Endometrial microvascular endothelial cells (primary cell): ENCODE measurements around the gene TBC1D1. TPM values are rescaled to one million over a fixed set of nuclear protein-coding genes. Genes with fewer than 3 reads are reported as not detected.

Experiments used
- in situ Hi-C: cut with HindIII; loops from 2 replicates; pipeline ENCODE4 v1.10.0; 2017; ENCODE audit warnings: low sequenced_read_pairs, low pct_unique_long_range_greater_than_20kb; ENCODE audit errors: inconsistent ontology term
- total RNA-seq: library from RNA; depleted of rRNA; stranded (reverse); fragments of >200 nt; gene quantifications from one replicate; pipeline ENCODE4 v1.2.3, GENCODE V29; 2015; ENCODE audit errors: inconsistent ontology term

The TBC1D1 gene
- total RNA-seq, 1 donor from 2014 or later, result 194 TPM

DNA sequence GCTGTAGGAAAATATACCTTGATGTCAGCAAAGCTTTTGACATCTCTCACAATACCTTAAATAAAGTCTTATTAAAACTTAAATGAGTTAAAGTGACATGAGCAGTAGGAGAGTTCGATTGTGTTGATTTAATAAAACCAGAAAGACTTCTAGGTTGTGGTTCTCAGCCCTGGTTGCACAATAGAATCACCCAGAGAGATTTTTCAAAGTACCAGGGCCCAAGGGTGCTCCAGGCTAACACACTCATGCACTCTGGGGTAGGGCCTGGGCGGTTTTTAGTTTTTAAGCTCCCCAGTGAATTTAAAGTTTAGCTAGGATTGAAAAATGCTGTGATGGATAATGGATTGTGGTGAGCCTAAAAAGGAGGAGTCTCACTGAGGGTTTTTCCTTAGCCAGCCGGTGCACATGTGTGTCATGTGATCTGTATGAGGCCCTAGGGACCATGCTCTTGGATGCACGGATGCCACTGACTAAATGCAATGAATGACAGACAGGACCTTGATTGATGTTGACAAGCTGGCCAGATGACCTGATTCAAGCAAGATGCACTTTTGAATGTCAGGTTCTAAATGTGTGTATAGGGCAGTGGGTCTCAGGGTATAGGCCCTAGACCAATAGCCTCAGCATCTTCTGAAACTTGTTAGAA is 254.3 kb downstream of the TBC1D1 start:
- in situ Hi-C loops, result no loop called here

GRCh38 chr4:38145741-38146140 is 254.9 kb downstream of the TBC1D1 start:
- in situ Hi-C loops, result no loop called here

GRCh38 chr4:38146383-38146782 is 255.5 kb downstream of the TBC1D1 start:
- in situ Hi-C loops, result no loop called here

DNA sequence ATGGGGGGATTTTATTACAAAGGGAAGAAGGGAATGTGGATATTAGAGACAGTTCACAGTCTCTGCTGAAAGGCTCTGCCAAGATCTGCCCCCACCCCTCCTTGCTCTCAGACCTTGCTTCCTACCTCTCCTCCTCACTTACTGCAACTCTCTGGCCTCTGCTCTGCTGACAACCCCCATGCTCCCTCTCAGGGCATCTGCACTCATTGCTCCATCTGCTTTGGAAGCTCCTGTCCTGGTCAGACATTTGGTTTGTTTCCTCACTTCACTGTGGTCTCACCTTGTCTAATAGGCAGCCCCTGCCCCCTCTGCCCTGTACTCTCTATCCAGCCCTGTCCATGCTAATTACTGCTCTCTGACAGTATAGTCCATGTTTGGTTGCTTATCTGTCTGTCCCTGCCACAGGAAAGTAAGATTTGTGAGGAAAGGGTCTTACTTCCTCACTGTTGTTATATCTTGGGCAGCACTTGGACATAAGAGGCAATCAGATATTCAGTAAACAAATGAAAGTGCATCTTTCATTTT is 258.6 kb downstream of the TBC1D1 start:
- in situ Hi-C loops, result no loop called here

DNA sequence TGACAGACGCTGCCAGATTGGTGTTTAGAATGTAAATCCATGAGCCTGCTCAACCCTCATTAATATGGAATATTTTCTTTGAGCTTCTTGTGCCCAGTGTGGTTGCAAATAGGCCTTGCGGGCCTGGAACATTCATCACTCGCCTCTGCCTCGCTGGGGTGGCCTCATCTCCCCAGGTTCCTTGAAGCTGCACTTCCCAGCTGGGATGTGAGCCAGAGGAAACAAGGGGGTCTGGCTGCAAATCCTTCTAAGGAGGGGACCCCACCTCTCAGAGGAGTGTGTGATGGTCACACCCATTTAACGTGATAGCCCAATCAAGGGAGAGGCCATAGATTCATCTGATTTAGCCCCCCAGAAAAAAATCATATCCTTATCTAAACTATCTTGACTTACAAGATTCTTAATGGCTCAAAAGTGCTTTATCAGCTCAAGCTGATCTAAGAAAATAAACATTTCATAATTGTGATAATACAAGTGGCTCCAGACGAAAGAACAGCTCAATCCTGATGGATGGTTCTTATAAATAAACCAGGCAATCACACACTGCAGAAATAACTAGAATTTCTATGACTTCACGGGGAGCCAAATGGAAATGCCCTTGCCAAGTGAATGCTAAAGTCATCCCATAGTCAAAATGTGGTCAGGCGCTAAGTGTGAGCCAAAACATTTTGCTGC is 259.2 kb downstream of the TBC1D1 start:
- in situ Hi-C loops, result no loop called here

DNA sequence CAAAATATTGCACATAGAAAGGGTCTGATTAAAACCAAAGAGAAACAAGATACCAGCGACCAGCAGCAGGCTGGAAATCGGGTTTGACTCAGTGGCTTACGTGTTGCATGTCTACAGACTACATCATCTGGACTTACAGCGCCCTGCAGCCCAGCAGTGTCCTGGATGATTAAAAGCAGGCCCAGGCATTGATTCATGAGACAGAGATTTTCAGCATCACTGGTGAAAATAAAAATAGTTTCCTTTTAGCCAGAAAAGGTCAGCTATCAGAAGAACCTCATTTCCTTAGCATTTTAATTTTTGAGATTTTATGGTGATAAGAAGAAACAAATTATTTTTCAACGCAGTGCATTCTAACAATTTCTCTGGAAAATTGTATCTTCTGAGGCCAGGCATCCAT is 259.9 kb downstream of the TBC1D1 start:
- in situ Hi-C loops, result no loop called here

DNA sequence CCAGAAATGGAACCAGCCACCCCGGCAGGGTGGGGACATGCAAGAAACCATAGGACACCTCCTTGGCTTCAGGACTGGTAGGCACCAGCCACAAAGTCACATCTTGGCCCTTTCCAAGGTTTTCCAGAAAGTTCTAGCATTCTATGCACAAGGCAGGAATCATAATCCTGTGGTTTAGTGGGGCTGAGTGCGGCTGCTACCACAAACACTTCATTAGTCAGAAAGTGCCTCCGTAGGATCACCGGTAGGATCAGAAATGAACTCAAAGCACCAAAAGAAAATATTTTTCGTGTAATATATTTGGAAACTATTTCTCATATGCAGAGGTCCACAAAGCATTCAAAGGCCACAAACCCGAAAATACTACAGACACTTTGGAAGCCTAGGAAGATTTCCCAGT is 261.0 kb downstream of the TBC1D1 start:
- in situ Hi-C loops, result no loop called here

DNA sequence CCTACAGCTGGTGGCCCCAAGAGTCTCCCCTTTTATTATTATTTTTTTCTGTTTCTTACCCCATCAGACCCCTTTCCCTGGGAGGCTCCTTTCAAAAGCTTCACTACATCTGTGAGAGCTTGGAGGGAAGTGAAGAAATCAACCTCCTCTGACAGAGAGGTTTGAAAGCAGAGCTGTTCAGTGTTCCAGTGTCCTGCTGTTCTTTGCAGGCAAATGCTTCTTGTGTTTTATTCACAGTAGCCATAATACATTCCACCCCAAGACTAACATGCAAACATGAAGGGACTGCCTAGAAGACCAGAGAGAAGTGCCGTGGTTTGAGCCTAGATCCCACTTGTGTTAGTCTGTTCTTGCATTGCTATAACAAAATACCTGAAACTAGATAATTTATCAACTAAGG is 261.4 kb downstream of the TBC1D1 start:
- in situ Hi-C loops, result no loop called here

DNA sequence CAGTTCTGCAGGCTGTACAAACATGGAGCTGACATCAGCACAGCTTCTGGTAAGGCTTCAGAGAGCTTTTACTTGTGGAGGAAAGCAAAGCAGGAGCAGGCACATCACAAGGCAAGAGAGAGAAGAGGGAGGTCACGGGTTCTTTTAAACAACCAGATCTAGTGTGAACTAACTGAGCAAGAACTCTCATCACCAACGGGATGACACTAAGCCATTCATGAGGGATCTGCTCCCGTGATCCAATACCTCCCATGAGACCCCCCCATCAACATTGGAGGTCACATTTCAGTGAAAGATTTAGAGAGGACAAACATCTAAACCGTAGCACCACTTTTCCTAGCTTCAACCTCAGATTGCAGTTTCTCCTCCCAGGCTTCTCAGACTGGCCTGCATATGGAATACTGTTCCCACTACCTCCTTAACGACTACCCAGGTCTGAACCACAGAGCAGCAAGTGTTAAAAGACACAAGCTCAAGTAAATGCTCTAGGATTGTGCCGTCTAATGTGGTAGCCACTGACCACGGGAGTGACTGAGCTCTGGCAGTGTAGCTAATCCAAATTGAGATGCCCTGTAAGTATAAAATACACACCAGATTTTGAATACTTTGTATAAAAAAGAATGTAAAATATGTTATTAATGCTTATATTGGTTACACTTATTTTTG is 262.0 kb downstream of the TBC1D1 start:
- in situ Hi-C loops, result no loop called here

DNA sequence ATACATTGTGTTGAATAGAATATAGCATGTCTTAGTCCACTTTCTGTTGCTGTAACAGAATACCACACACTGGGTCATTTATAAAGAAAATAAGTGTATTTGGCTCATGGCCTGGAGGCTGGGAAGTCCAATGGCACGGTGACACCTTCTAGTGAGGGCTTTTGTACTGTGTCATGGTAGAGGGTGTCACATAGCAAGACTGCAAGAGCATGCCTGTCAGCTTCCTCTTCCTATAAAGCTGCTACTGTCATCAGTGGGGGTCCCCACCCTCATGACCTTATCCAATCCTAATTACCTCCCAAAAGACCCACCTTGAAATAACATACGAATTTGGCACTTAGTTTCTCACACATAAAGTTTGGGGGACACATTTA is 262.5 kb downstream of the TBC1D1 start:
- in situ Hi-C loops, result no loop called here

- in situ Hi-C loops, result no loop called here
These were observed 263.4 kb downstream of the TBC1D1 start for GRCh38 chr4:38154252-38154651.

DNA sequence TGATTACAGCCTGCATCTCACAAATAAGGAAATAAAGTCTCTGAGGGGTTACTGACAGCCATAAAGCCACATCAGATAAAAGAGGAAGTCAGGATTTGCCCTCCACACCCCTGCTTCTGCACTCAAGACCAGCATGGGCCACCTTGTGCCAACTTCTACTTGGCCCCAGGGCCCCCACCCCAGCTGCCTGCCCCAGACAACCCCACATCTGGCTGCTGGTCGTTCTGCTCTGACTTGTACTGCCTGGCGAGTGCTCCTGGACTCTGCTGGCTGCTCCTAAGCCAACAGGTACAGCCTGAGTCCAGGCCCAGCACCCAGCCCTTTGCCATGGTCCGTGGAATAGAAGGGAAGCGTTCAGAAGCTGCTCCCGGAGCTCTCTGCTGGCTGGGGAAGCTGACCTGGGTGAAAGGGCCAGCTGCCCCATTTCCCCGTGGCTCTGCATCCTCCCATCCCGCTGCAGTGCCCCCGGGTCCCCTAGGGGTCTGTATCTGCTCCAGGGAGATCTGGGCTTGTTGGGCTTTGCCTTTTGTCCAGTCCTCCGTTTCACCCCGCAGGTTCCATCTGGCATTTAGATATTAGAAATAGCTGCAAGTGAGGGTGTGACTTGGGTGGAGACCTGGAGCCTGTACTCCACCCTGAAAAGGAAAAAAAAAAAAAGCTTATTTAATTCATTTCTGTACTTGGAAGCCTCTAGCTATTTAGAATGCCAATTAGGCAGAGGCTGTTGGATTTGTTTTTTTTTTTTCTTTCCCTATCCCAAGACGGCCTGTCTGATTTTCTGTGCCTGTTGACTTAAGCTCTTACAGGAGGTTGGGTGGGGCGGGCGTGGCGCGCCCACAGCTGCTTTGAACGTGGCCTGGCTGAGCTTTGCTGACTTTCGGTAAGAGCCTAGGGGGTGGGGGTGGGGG is 264.1 kb downstream of the TBC1D1 start:
- in situ Hi-C loops, result no loop called here

GRCh38 chr4:38155589-38156294 is 264.9 kb downstream of the TBC1D1 start:
- in situ Hi-C loops, result no loop called here

GRCh38 chr4:38157592-38157991 is 266.7 kb downstream of the TBC1D1 start:
- in situ Hi-C loops, result no loop called here

DNA sequence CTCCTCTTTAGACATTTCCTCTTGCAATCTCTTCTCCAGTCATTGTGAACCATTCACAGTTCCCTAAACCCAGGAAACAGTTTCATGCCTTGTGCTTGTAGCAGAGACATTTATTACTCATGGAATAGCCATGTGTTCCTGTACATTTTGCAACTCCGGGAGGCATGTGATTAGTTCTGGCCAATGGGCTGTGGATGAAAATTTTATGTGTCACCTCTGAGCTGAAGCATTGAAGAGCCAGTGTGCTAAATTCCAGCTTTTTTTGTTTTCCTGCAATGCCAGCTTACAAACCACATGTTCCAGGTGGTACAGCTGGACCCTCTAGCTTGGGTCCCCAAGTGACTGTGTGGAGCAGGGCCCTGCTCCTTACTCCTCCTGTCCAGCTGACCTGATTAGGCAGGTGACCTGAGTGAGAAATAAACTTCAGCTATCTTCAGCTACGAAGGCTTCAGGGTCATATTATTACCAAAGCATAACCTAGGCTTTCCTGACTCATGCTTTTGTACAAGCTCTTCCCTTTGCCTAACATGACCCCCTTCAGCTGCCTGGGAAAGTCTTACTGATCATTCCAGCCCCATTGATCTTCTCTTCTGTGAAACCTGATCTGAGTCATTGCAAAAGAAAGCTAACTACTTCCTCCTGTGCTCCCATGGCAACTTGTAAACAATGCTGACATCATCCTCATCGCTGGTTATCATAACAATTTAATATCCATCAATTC is 269.8 kb downstream of the TBC1D1 start:
- in situ Hi-C loops, result no loop called here

DNA sequence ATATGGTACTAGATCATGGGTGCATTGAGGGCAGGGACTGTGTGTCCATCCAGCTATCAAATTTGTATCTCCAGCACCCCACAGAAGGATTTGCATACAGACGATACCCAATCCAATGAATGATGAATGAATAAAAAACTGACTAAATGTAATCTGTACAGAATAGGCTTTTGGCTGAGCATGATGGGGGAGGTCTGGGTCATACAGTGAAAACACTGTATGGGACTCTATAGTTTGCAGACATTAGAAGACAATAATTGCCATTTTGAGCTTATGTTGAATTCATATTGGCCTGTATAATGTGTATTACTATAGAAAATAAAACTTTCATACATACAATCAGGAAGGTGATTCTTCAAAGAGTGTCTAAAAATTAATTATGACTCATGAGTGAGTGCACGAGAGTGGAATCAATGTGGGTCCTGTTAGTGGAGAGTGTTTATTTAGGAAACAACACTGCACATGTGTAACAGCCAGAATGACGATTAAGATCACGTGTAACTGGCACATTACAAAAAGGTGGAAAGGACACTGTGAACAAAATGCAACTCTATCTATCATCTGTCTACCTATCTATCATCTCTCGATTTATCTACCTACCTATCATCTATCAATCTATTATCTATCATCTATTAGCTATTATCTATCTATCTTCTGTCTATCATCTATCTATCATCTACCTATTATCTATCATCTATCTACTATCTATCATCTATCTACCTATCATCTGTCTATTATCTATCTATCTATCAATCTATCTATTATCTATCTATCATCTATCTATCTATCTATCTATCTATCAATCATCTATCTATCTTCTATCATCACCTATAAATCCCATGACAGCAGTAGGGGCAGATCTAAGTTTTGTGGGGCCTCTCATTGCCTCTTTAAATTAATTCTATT is 270.6 kb downstream of the TBC1D1 start:
- in situ Hi-C loops, result no loop called here

GRCh38 chr4:38162240-38162784 is 271.4 kb downstream of the TBC1D1 start:
- in situ Hi-C loops, result no loop called here
